Stimulated activated naive CD8-positive, alpha-beta T cell treated with anti-CD3 and anti-CD28 coated beads, Interleukin-15, Interleukin-2, amounts not matched to agents 100 U/mL and 50 U/mL, for 24 hours (primary cell): ENCODE measurements around the gene ZGPAT.

Experiments
- ATAC-seq: fragments of 150-1000 bp; cut with Tn5 transposase; one replicate; pipeline ENCODE4 v1.10.0; 2021
- DNase-seq: peaks from one replicate; pipeline ENCODE4 v3.0.0; 2021

The ZGPAT gene

DNA sequence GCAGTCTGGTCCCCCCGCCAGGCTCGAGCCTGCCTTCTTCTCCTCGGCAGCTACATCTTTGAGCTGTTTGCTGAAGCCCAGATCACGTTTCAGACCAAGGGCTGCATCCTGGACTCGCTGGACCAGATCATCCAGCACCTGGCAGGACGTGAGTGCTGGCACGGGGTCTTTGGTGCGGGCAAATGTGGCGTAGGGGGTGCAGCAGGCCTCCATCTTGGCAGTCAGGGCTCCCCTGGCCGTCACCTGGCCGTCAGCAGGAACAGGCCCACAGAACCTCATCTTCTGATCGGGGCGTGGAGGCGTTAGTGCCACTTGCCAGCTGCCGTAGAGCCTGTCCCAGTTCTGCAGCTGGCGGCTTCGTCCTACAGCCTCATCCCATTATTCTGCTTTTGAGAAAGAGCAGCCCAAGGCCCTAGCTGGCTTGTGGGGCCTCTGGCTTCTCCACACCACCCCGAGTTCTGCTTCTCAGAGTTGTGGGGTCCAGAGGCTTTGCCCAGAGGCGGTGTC, 28.0 kb upstream of the ZGPAT start:
- DNase-seq = no peak
- no peak for ATAC-seq

DNA sequence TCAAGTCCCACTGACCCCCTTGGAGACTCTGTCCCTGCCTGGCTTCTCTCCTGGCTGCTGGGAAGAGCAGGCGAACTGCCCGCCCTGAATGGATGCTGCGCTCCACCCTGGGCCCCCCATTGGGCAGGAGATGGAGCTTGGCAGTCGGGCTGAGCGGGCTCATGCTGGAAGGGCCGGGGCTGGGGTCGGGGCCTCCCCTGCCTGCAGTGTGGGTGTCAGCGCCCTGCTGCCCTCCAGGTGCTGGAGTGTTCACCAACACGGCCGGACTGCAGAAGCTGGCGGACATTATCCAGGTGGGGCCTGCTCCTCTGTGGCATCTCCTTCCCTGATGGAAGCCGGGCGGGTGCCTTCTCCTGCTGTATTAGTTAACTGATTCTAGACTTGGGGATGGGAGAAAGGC, 27.4 kb upstream of the ZGPAT start:
- ATAC-seq (no peak), DNase-seq (no peak)

DNA sequence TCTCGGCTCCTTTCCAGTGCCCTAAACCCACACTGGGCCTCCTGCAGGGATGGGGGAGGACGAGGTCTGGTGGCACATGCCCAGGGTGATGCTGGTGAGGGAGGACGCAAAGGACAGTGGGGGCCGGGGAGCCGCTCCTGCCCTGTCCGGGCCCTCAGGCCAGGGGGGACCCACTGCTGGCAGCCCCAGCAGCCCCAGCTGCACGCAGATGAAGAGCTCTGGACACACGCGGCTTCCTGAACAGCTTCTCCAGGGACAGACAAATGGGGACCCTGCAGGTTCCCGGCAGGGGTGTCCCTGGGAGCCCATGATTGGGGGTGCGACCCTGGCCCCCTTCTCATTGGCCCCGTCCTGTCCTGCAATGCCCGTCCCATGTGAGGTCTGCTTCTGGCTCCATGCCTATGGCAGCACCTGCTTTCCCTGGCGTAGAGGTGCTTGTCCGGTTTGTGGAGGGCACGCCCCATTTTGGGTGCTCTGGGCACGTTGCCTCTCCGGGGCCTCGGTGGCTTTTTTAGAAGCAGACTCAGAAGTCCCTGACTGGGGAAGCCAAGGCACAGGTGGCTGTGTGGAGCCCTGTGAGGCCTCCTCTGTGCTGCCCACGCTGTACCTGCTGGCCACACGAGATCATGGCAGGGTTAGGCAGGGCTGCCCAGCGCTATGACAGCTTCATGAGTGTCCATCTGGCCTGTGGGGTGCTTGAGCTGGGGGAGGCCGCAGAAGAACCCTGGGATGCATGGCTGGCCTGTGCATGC, 26.8 kb upstream of the ZGPAT start:
- ATAC-seq (no peak), DNase-seq (no peak)

DNA sequence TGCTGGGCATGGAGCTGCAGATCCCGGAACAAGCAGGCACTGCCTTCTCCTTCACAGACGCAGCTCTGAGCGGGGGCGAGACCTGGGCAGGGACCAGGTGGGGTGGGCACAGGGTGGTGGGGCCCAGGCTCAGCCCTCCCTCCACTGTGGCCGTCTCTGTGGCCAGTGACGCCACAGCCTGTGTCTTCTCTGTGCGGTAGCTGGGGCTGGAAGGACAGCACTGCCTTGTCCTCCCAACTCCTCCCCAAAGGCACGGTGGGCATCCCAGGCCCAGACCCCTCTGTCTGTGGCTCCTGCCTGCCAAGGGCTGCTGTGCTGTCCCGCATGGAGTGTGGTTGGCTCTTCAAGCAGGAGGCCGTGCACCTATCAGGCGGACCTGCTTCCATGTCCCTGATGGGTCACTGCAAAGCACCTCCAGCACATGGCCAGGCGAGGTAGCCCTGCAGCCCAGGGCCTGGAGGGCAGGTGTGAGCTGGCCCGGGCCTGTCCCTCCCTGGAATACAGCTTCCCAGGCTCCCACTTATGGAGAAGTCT, 26.2 kb upstream of the ZGPAT start:
- ATAC-seq (no peak), DNase-seq (no peak)

GRCh38 chr20:63682384-63683139, 25.3 kb upstream of the ZGPAT start:
- DNase-seq = no peak

DNA sequence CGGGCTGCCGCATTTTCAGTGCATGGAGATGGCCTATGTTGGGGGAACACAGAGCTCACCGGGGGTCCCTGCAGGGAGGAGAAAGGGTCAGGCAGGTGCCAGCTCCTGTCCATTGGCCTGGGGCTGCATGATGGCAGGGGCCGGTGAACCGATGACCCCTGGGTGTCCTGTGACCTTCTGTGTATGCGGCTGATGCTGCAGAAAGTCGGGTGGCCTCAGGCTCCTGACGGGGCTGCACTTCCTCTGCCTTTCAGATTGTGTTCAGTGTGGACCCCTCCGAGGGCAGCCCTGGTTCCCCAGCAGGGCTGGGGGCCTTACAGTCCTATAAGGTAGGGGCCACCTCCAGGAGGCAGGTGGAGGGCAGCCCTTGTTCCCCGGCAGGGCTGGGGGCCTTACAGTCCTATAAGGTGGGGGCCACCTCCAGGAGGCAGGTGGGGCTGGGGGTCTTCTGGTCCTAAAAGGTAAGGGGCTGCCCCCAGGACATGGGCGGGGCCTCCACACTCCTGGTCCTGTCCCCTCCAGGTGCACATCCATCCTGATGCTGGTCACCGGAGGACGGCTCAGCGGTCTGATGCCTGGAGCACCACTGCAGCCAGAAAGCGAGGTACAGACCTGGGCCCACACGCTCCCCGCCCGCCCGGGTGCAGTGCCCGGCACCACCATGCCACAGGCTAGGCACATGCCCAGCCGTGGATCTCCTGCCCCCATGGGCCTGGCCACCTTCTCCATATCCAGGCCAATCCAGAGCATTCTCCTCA, 22.4 kb upstream of the ZGPAT start:
- DNase-seq (no peak), ATAC-seq (no peak)

More at GRCh38 chr20:63682384-63683139, 25.3 kb upstream of the ZGPAT start:
- ATAC-seq = peak; percentile 39

DNA sequence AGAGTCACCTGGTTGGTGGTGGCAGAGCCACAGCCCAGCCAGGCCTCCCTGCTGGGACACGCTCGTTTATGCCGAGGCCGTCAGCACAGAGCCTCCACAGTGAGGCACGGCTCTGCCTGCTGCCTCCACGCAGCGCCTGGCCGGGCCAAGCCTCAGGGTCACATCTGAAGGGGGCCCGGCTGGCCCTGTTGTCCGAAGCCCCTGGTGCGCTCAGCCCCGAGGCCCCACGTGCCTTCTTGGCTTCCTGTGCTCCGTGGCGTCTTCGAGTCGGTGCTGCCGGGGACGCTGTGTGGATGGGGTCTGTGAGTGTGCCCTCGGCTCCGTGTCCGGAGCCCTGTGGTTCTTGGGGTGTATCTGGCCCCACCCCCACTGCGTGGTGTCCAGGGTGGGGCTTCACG, 21.7 kb upstream of the ZGPAT start:
- no peak for ATAC-seq

DNA sequence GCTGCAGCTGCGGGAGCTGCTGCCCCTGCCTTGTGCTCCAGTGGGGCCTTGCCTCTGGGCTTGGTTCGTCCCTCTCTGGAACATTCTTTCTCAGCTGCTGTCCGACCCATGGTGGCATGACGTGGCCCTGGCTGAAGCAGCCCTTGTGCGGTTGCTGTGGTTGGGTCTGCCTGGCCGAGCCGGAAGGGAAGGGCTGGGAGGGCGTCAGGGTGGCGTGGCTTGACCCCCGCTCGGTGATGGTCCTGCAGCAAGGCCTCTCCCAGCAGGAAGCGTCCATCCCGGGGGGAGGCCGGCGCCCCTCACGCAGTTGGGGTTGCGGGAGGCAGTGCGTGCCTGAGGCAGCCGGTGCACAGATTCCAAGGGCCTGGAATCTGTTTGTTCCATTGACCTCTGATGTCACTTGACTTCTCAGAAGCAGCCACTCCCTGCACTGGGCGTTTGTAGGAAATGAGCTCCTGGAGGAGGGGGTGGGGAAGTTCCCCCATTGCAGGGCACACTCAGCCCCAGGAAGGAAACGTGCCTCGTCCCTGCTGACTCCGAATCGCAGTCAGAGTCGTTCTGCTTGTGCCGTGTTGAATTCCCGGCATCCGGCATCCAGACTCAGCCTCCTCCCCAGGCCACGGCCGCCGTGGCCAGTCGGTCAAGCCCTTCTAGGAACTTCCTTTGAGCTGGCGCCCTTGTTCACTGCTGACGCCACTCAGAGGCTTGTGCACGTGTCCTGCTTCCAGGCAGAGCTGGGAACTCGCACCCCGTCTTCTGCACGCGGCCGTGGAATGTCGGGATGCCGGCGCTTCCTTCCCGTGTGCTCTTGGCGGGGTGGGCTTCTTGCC, 21.1 kb upstream of the ZGPAT start:
- DNase-seq = peak; percentile 53
- peak; percentile 40 for ATAC-seq

More for the DNA sequence above, 21.7 kb upstream of the ZGPAT start:
- DNase-seq = no peak

GRCh38 chr20:63687419-63688178, 20.2 kb upstream of the ZGPAT start:
- ATAC-seq (no peak), DNase-seq (no peak)

GRCh38 chr20:63688228-63689045, 19.4 kb upstream of the ZGPAT start:
- no peak for ATAC-seq
- no peak for DNase-seq

DNA sequence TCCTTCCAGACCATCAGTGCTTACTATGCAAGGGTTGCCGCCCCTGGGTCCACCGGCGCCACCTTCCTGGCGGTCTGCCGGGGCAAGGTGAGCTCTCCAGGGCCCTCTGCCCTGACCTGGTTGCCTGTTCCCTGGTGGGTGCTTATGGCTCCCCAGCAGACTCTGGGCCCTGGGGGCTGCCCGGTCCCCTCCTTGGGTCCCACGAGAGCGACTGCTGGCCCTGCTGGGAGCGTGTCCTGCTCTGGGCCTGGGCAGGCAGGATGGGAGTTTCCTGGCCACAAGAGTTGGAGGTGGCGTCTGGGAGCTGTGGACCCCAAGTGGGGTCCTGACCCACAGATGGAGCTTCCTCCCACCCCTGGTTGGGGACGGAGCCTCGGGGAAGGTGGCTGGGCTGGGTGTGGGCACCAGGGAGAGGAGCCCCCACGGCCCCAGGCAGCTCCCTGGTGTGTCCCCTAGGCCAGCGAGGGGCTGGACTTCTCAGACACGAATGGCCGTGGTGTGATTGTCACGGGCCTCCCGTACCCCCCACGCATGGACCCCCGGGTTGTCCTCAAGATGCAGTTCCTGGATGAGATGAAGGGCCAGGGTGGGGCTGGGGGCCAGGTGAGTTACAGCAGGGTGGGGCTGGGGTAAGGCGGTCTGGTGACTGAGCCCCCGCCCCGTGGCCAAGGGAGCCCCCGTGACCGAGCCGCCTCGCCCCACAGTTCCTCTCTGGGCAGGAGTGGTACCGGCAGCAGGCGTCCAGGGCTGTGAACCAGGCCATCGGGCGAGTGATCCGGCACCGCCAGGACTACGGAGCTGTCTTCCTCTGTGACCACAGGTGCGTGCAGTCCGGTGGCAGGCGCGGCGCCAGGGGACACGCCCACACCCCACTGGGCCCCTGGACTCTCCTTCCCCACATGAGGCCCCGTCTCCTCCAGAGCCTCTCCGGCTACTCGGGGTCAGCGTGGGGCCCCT, 18.5 kb upstream of the ZGPAT start:
- no peak for DNase-seq
- no peak for ATAC-seq

GRCh38 chr20:63690003-63690897, 17.6 kb upstream of the ZGPAT start:
- ATAC-seq = no peak
- no peak for DNase-seq

GRCh38 chr20:63690898-63691710, 16.7 kb upstream of the ZGPAT start:
- no peak for DNase-seq
- no peak for ATAC-seq

DNA sequence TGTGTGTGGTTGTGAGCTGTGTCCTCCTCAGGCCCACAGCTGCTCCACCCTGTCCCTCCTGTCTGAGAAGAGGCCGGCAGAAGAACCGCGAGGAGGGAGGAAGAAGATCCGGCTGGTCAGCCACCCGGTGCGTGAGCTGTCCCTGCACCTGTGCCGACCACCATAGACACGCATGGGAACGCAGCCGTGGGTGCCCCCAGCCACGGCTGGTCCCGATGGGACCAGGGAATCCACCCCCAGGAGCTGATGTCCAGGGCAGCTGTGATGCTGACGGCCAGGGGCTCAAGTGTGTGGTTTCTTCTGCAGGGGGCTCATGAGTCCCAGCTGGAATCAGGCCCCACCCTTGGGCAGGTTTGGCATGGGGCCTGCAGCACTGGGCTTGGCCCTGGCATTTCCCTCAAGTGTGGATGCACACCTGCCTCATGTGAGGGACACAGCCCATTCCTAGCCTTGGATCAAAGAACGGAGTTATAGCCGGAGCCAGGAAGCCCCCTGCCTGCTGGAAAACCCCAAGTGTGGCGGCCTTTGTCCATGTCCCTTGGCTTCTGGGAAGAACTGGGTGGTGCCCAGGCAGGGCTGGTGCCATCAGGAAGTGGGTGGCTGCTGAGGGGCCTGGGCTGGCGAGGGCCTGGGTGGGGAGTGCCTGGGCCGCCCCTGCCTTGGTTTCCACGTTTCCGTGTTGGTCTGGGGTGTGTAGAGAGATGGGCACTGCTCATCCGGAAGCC, 16.0 kb upstream of the ZGPAT start:
- DNase-seq (no peak), ATAC-seq (no peak)

DNA sequence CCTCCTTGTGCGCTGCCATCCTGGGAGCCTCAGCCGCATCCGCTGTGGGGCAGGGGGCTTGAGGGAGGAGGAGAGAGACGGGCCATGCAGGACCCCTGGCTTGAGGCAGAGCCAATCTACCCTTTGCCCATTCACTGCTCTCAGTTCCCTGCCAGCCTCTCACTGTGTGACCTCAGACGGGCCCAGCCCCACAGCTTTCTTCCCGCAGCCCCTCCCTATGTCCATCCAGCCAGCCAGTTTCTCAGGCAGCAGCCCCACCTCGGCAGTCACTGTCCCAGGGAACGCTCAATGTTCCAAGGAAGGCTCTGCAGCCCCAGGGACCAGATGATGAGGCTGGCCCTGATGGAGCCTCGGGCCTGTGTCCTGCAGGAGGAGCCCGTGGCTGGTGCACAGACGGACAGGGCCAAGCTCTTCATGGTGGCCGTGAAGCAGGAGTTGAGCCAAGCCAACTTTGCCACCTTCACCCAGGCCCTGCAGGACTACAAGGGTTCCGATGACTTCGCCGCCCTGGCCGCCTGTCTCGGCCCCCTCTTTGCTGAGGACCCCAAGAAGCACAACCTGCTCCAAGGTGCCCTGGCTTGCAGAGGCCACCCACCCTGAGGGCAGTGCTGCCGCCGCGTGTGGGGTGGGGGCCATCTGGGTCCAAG, 15.3 kb upstream of the ZGPAT start:
- no peak for DNase-seq
- ATAC-seq = no peak
